B cell (primary cell): ENCODE results near the gene MAPK10. TPM values are rescaled to one million over a fixed set of nuclear protein-coding genes. Genes with fewer than 3 reads are reported as not detected.

ENCODE experiments used
- ATAC-seq: fragments of 200-7000 bp; cut with Tn5 transposase; one replicate; pipeline ENCODE4 v1.10.0; 2021; ENCODE audit warnings: low read depth, mild to moderate bottlenecking, moderate number of reproducible peaks, moderate library complexity
- CTCF ChIA-PET: fragments of 350-600 bp; sonication (Branson Sonifier 250); formaldehyde crosslinking; loops from one replicate; lab custom pipeline; 2021; ENCODE audit warnings: antibody characterized with exemption, inconsistent platforms; lab: Charles Lee
- POLR2A ChIA-PET: fragments of 350-600 bp; sonication (Branson Sonifier 250); formaldehyde crosslinking; loops from one replicate; lab custom pipeline; 2021; ENCODE audit warnings: antibody characterized with exemption; lab: Charles Lee
- DNase-seq: peaks from one replicate; pipeline ENCODE4 v3.0.0; 2013
- H2AFZ ChIP-seq: 2 replicates; pipeline ENCODE4 v1.6.1; 2012; ENCODE audit warnings: mild to moderate bottlenecking, low read depth, low read length; ENCODE audit not compliant: insufficient read depth, poor library complexity, severe bottlenecking
- H3K27ac ChIP-seq, 2 donors: 1 replicate in 1 of 2; 2 replicates in 1 of 2; pipeline ENCODE4 v1.5.1; 2012 to 2013; ENCODE audit warnings: low read length in 2 of 2, mild to moderate bottlenecking in 2 of 2, moderate library complexity in 1 of 2
- H3K27me3 ChIP-seq, 4 experiments: fragments of 200-600 bp in 1 of 4; sonication (generic) in 1 of 4; replicated peaks in 1 of 4; 1 replicate in 2 of 4; 2 replicates in 2 of 4; pipeline versions ENCODE4 v1.6.1 to v1.7.0; 2013 to 2016; ENCODE audit warnings: low read length in 3 of 4, mild to moderate bottlenecking in 2 of 4, mixed read lengths in 1 of 4, moderate library complexity in 1 of 4; ENCODE audit not compliant: insufficient read depth in 4 of 4, control insufficient read depth in 3 of 4; ENCODE audit errors: control extremely low read depth in 1 of 4
- H3K36me3 ChIP-seq, 2 experiments: replicated peaks in 1 of 2; 1 replicate in 1 of 2; 2 replicates in 1 of 2; pipeline versions ENCODE4 v1.6.1 to v1.7.1; 2013; ENCODE audit warnings: low read length in 1 of 2; ENCODE audit not compliant: insufficient read depth in 2 of 2, control insufficient read depth in 1 of 2; ENCODE audit errors: control extremely low read depth in 1 of 2, extremely low read depth in 1 of 2
- H3K4me1 ChIP-seq, 2 donors: fragments of 200-600 bp in 1 of 2; sonication (generic) in 1 of 2; 1 replicate in 1 of 2; 2 replicates in 1 of 2; pipeline versions ENCODE4 v1.5.1 to v1.6.1; 2013 to 2017; ENCODE audit warnings: low read length in 2 of 2; ENCODE audit not compliant: control insufficient read depth in 2 of 2, insufficient read depth in 2 of 2
- H3K4me2 ChIP-seq: replicated peaks from 2 replicates; pipeline ENCODE3; 2012; ENCODE audit warnings: mild to moderate bottlenecking, low read depth, low read length; ENCODE audit not compliant: poor library complexity, severe bottlenecking
- H3K4me3 ChIP-seq, 5 experiments: fragments of 200-600 bp in 1 of 5; sonication (generic) in 1 of 5; 1 replicate in 3 of 5; 2 replicates in 2 of 5; pipeline versions ENCODE4 v1.5.1 to v1.7.0; 2011 to 2016; ENCODE audit warnings: low read length in 4 of 5, mild to moderate bottlenecking in 4 of 5, low read depth in 2 of 5, control low read depth in 1 of 5, moderate library complexity in 1 of 5; ENCODE audit not compliant: insufficient read depth in 1 of 5; ENCODE audit errors: control extremely low read depth in 1 of 5, extremely low read depth in 1 of 5
- H3K79me2 ChIP-seq: fragments of 200-600 bp; sonication (generic); one replicate; pipeline ENCODE4 v1.6.0; 2016; ENCODE audit warnings: low read length; ENCODE audit not compliant: control insufficient read depth, insufficient read depth
- H3K9ac ChIP-seq: fragments of 200-600 bp; sonication (generic); 2 replicates; pipeline ENCODE4 v1.6.1; 2017; ENCODE audit warnings: mild to moderate bottlenecking, low read length, moderate library complexity
- H3K9me3 ChIP-seq, 3 donors: one replicate each; pipeline versions ENCODE4 v1.6.1 to v1.7.1; 2013; ENCODE audit warnings: low read length in 2 of 3; ENCODE audit not compliant: control insufficient read depth in 2 of 3, insufficient read depth in 1 of 3; ENCODE audit errors: control extremely low read depth in 1 of 3
- H4K20me1 ChIP-seq: 2 replicates; pipeline ENCODE4 v1.6.0; 2012; ENCODE audit warnings: mild to moderate bottlenecking, low read length; ENCODE audit not compliant: insufficient read depth, control insufficient read depth, poor library complexity, severe bottlenecking
- H3K27ac Mint-ChIP-seq: one replicate; pipeline ENCODE4 v1.8.0; 2021; ENCODE audit warnings: mixed read lengths
- H3K27me3 Mint-ChIP-seq: one replicate; pipeline ENCODE4 v1.8.0; 2021; ENCODE audit warnings: mixed read lengths
- H3K4me1 Mint-ChIP-seq: one replicate; pipeline ENCODE4 v1.8.0; 2021; ENCODE audit warnings: mixed read lengths
- H3K4me3 Mint-ChIP-seq: one replicate; pipeline ENCODE4 v1.8.0; 2021; ENCODE audit warnings: mixed read lengths
- H3K9me3 Mint-ChIP-seq: one replicate; pipeline ENCODE4 v1.8.0; 2022; ENCODE audit warnings: mixed read lengths; ENCODE audit not compliant: insufficient read depth
- CTCF ChIP-seq: fragments of 200-600 bp; IDR thresholded peaks from one replicate; pipeline ENCODE4 v1.8.0; 2022; ENCODE audit warnings: antibody characterized with exemption, mild to moderate bottlenecking
- EZH2 ChIP-seq: IDR thresholded peaks from 2 replicates; pipeline ENCODE4 v1.6.1; 2012; ENCODE audit warnings: borderline replicate concordance, low read depth, mild to moderate bottlenecking, moderate library complexity, low read length; ENCODE audit not compliant: insufficient read depth, poor library complexity, severe bottlenecking
- WGBS: methylation state at CpG from one replicate; pipeline ENCODE4 v1.1.5; 2013; ENCODE audit warnings: missing lambda C conversion rate; ENCODE audit not compliant: insufficient coverage; 5-methylcytosine and 5-hydroxymethylcytosine counted together
- intact Hi-C: fragments of 100-400 bp; cut with micrococcal nuclease; formaldehyde crosslinking; loops from one replicate; pipeline ENCODE4 v1.10.0; 2022
- polyA plus RNA-seq: library from polyadenylated mRNA; depleted of rRNA; stranded (reverse); fragments of >200 nt; gene quantifications from 2 replicates; pipeline ENCODE4 v1.2.3, GENCODE V29; 2012
- total RNA-seq, 2 donors: library from RNA; stranded (reverse); fragments of 120-200 nt in 1 of 2; gene quantifications; 1 replicate in 1 of 2; 2 replicates in 1 of 2; pipeline versions ENCODE4 v1.2.3 to v1.2.4, GENCODE V29; 2013 to 2022

MAPK10 gene
- total and polyA plus RNA-seq, 2 donors (not counting 1 experiment from before 2014, with no cell fraction given), result 0.03 to 3.1 TPM

- Histone ChIP-seq H3K4me1 (no peaks in the 10 kb centered on the region), H3K9me3 (no peaks in the 10 kb centered on the region), H3K9ac (no peak overlapping the region), H3K27ac (no peak overlapping the region), H3K79me2 (no peaks in the 10 kb centered on the region), H3K4me3 (no peak overlapping the region), H3K27me3 (peaks cover 0 to 3% (median 0%) of the 10 kb centered on the region in 4 experiments), H3K36me3 (no peaks in the 10 kb centered on the region), H3K4me2 (no peak overlapping the region), H2AFZ (no peak overlapping the region), H4K20me1 (no peaks in the 10 kb centered on the region)
- Mint-ChIP-seq H3K4me1 (peaks cover 7% of the 10 kb centered on the region), H3K27me3 (peaks cover 5% of the 10 kb centered on the region), H3K9me3 (no peaks in the 10 kb centered on the region), H3K27ac (no peak overlapping the region), H3K4me3 (no peak overlapping the region)
- no peak for DNase-seq
- ChIA-PET POLR2A (no interaction called here), CTCF (no interaction called here)
- no peak for ATAC-seq
- intact Hi-C loops, result no loop called here
- TF ChIP-seq CTCF, result no peak
- no peak for TF ChIP-seq EZH2
These were observed 85.2 kb downstream of the MAPK10 start for GRCh38 chr4:86274642-86275041.

GRCh38 chr4:86272669-86273068, 87.2 kb downstream of the MAPK10 start:
- no peaks in the 10 kb centered on the region for H3K36me3 ChIP-seq
- no peaks in the 10 kb centered on the region for H3K4me1 Mint-ChIP-seq
- POLR2A ChIA-PET, result no interaction called here
- ATAC-seq, result no peak
- no peak overlapping the region for H3K9ac ChIP-seq
- peaks cover 0 to 3% (median 0%) of the 10 kb centered on the region in 4 experiments for H3K27me3 ChIP-seq
- no peak overlapping the region for H3K4me3 ChIP-seq
- H3K4me2 ChIP-seq, result no peak overlapping the region
- H4K20me1 ChIP-seq, result no peaks in the 10 kb centered on the region
- H3K79me2 ChIP-seq, result no peaks in the 10 kb centered on the region
- H3K4me1 ChIP-seq, result no peaks in the 10 kb centered on the region
- no peak for DNase-seq
- H3K27ac Mint-ChIP-seq, result no peak overlapping the region
- intact Hi-C loops, result no loop called here
- CTCF ChIA-PET, result no interaction called here
- H3K27ac ChIP-seq, result no peak overlapping the region
- no peak for TF ChIP-seq CTCF
- TF ChIP-seq EZH2, result no peak
- no peak overlapping the region for H3K4me3 Mint-ChIP-seq
- no CpG with 5 or more reads among the region's 1 CpG for WGBS
- peaks cover 5% of the 10 kb centered on the region for H3K27me3 Mint-ChIP-seq
- H2AFZ ChIP-seq, result no peak overlapping the region
- H3K9me3 Mint-ChIP-seq, result no peaks in the 10 kb centered on the region
- H3K9me3 ChIP-seq, result no peaks in the 10 kb centered on the region
